ENCODE measurements around the gene TMEM209. TPM values are rescaled to one million over a fixed set of nuclear protein-coding genes. Genes with fewer than 3 reads are reported as not detected.
A peak's percentile ranks its signal among the peaks of the same experiment; 100 is the strongest.

The TMEM209 gene
- total RNA-seq, 6 experiments from 2014 or later = 5.8 to 10.9 (median 8.9) TPM

- no peak for DNase-seq
- intact Hi-C loops (cut with DNase I) = no loop called here
- ATAC-seq = no peak
- Histone ChIP-seq H3K27ac (no peak overlapping the region), H3K9me3 (no peaks in the 10 kb centered on the region), H3K36me3 (peaks cover 0 to 38% (median 3%) of the 10 kb centered on the region in 4 donors), H3K4me1 (no peaks in the 10 kb centered on the region), H3K27me3 (no peaks in the 10 kb centered on the region), H3K4me3 (no peak overlapping the region)
- WGBS (ENCODE audit: insufficient coverage, low coverage, low lambda C conversion rate, missing lambda C conversion rate) = 96% methylated on average over 4 of the region's 4 CpGs
- TF ChIP-seq POLR2A (IDR thresholded peaks at IDR 0.05) = no peak
- no peak for TF ChIP-seq CTCF (IDR thresholded peaks at IDR 0.05)
Observed at GRCh38 chr7:130137207-130137606, 68.0 kb downstream of the TMEM209 start.

GRCh38 chr7:130136579-130137167 is 68.5 kb downstream of the TMEM209 start:
- H3K27me3 ChIP-seq = no peaks in the 10 kb centered on the region

GRCh38 chr7:130135208-130136205 is 69.7 kb downstream of the TMEM209 start:
- 91% methylated on average over 7 of the region's 10 CpGs for WGBS (ENCODE audit: insufficient coverage, low coverage, low lambda C conversion rate, missing lambda C conversion rate)
- DNase-seq = no peak
- Histone ChIP-seq H3K4me3 (no peak overlapping the region), H3K36me3 (peaks cover 0 to 55% (median 6%) of the 10 kb centered on the region in 4 donors), H3K9me3 (no peaks in the 10 kb centered on the region), H3K4me1 (no peaks in the 10 kb centered on the region), H3K27ac (no peak overlapping the region), H3K27me3 (no peaks in the 10 kb centered on the region)
- intact Hi-C loops (cut with DNase I) = no loop called here
- TF ChIP-seq POLR2A (IDR thresholded peaks at IDR 0.05) = no peak
- no peak for TF ChIP-seq CTCF (IDR thresholded peaks at IDR 0.05)
- peak in 1 of 4 donors; percentile 9 for ATAC-seq

More at GRCh38 chr7:130136579-130137167, 68.5 kb downstream of the TMEM209 start:
- Histone ChIP-seq H3K36me3 (peaks cover 0 to 43% (median 3%) of the 10 kb centered on the region in 4 donors), H3K4me3 (no peak overlapping the region), H3K4me1 (no peaks in the 10 kb centered on the region), H3K9me3 (no peaks in the 10 kb centered on the region), H3K27ac (no peak overlapping the region)
- 91% methylated on average over 1 of the region's 1 CpG for WGBS (ENCODE audit: insufficient coverage, low coverage, low lambda C conversion rate, missing lambda C conversion rate)
- ATAC-seq = no peak
- intact Hi-C loops (cut with DNase I) = no loop called here
- no peak for TF ChIP-seq POLR2A (IDR thresholded peaks at IDR 0.05)
- TF ChIP-seq CTCF (IDR thresholded peaks at IDR 0.05) = no peak
- no peak for DNase-seq

- H3K4me1 ChIP-seq = no peaks in the 10 kb centered on the region
- TF ChIP-seq CTCF (IDR thresholded peaks at IDR 0.05) = no peak
- TF ChIP-seq POLR2A (IDR thresholded peaks at IDR 0.05) = no peak
- H3K9me3 ChIP-seq = no peaks in the 10 kb centered on the region
- H3K27me3 ChIP-seq = no peaks in the 10 kb centered on the region
- no peak for ATAC-seq
- H3K4me3 ChIP-seq = no peak overlapping the region
- H3K27ac ChIP-seq = no peak overlapping the region
- WGBS (ENCODE audit: insufficient coverage, low coverage, low lambda C conversion rate, missing lambda C conversion rate) = 96% methylated on average over 7 of the region's 7 CpGs
- DNase-seq = no peak
- peaks cover 0 to 63% (median 9%) of the 10 kb centered on the region in 4 donors for H3K36me3 ChIP-seq
- intact Hi-C loops (cut with DNase I) = no loop called here
Observed at GRCh38 chr7:130134726-130135125, 70.5 kb downstream of the TMEM209 start.

Measured in right lobe of liver (tissue), 6 donors.